Activated CD4-positive, alpha-beta T cell treated with anti-CD3 and anti-CD28 coated beads, Interleukin-10, Interleukin-2, amounts not matched to agents 100 ng/mL and 50 ng/mL, durations not matched to agents 16 hours and 8 hours (primary cell): ENCODE measurements around the gene CRIP2.

Source experiments
- DNase-seq: peaks from one replicate; pipeline ENCODE4 v3.0.0-alpha.2; 2020

CRIP2 gene

DNA sequence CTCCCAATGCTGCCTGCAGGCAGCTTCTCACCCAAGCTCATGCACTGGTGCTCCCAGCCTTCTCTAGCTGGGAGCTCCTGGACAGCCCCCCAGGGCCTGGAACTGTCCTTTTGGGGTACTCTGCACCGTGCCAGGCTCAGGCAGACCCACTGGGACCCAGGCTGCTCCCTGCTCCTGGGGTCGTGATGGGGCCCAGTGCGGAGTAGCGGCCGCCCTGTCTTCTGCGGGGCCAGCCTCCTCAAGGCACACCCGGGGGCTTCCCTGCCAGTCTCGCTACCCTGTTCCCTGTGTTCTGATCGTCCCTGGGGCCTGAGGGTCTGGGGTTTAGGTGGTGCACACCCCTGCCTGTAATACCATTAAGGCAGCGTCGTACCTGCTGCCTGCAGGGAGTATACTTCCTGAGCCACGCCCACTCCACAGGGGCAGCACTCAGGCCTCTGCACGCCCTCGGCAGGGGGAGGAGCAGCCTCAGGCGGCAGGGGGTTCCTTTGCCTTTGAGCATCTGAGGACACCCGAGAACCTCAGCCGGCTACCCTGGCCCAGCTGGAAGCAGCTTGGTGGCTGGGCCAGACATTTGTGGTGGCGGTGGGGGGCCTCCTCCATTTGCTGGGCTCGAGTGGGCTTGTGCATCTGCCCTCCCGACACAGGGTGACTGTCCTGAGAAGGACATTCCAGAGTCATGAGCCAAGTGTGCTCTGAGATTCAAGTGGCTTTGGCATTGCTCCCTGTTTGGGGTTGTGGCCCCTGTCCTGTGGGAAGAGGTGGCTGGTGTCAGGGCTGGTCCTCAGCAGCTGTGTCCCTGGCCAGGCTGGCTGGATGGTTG is 9.2 kb upstream of the CRIP2 start:
- DNase-seq = no peak

DNA sequence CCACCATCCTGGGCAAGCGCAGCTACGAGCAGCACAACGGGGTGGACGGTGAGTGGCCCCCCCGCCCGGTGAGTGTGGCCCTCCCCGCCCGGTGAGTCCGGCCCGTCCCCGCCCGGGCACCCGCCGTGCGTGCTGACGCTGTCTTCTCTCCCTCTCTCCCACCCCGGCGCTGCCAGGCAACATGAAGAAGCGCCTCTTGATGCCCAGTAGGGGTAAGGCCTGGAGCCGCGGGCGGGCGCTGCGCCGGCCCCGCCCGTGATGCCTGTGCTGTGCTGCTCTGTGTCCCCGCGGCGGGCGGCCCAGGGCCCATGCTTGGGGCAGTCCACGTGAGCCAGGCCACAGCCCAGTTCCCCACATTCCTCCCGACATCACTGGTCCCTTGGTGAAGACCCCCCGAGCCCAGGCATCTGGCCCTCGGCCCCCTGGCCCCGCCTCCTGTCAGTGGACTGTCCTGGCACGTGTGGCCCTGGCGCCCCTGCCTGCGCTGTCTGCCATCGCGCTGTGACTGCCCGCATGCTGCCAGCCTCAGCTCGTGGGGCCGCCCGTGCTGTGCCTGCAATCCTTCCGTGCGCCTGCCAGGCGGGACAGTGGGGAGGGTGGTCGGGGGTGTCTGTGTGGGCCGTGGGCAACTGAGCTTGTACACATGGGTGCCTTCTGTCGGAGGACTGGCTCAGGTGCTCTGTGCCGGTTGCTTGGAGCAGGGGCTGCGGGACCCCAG is 7.9 kb upstream of the CRIP2 start:
- no peak for DNase-seq

DNA sequence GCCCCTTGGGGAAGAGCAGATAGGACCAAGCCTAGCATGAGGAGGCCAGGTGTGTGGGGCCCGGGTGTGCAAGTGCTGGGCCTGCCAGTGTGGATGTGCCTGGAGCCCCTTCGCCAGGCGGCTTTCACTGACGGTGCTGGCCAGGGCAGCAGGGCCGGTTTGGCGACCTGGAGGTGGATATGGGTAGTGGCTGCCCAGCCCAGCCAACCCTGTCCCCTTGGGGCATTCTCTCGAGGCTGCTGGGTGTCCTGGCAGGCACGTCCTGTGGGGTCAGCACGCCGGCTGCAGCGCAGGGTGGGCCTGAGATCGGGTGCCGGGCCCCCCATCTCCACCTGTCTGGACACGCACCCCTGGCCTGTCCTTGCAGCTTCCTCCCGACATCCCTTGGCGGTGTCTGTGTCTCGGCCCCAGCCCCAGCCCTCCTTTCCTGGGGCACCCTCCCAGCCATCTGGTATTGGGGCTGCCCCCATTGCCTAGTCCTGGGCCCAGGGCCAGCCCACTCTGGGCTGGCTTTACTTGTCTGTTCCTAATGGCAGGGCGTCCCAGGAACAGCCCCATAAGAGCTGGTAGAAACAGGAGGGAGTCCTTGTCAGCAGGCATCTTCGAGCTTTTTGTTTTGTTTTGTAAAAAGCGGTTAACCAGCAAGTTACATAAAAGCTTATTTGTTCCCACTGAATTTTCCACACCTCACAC is 7.2 kb upstream of the CRIP2 start:
- DNase-seq = no peak

DNA sequence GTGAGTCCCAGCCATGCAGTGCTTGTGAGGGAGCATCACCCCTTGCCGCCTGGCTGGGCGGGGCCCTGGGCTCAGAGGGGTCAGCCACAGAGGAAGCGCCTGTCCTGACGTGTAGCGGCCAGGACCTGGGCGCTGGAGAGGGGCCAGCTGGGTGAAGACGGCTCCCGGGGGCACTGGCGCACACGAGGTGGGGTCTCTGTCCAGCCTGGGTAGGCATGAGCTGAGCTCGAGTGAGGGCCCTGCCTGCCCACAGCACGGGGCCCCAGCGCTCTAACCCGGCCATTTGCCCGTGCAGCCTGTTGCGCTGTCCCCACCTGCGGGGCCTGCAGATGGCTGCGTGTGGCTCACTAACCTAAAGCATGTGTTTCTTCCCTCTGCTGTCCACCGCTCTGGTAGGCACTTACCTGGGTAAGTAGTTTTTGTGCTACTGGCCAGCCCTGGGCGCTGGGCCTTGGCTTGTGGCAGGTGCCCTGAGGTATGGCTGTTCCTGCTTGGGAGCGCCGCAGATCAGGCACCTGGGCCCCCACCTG is 6.6 kb upstream of the CRIP2 start:
- DNase-seq = no peak

DNA sequence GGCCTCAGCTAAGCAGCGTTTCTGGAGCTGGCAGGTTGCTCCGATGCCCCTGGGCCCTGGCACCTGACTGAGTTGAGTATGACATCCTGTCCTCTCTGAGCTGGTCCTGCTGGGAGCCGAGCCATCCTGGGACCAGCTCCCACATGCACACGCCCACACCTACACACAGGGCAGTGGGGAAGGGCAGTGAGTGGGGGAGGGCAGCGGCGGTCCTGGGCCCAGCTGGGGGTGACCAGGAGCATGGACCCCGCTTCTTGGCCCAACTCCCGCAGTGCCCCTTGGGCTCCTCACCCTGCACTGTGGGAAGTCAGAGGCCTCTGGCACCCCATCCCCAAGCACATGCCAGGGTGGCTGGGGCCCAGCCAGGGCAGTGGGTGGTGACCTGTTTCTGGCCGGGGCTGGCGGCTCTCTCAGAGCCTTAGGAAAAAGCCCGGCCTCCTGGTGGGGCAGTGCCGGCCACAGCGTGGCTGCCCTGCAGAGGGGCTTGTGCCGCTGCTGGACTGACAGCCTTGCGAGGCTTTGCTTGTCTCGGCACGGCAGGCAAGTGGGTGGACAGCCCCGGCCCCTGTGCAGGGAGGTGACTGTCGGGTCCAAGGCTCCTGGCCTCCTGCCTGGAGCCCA is 5.9 kb upstream of the CRIP2 start:
- no peak for DNase-seq

DNA sequence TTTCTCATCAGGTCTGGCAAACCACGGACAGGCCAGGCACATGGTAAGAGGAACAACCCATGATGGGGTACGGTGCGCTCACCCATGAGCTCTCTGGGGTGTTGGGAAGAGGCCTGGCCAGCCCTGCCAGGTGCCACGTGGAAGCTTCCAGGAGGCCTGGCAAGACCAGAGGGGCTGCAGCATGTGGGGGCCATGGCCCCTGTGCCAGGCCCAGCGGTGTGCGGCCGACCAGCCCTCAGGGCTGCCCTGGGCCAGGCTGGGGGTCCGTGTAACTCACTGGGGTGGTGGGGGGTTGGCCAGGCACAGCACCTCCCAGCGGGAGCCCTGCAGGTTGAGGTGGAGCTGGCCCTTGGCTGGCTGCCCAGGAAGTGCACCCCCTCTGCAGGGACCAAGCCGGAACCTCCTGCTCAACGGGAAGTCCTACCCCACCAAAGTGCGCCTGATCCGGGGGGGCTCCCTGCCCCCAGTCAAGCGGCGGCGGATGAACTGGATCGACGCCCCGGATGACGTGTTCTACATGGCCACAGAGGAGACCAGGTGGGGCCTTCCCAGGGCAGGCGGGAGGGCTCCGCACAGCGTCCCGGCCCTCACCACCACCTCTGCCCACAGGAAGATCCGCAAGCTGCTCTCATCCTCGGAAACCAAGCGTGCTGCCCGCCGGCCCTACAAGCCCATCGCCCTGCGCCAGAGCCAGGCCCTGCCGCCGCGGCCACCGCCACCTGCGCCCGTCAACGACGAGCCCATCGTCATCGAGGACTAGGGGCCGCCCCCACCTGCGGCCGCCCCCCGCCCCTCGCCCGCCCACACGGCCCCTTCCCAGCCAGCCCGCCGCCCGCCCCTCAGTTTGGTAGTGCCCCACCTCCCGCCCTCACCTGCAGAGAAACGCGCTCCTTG is 4.9 kb upstream of the CRIP2 start:
- DNase-seq = no peak

DNA sequence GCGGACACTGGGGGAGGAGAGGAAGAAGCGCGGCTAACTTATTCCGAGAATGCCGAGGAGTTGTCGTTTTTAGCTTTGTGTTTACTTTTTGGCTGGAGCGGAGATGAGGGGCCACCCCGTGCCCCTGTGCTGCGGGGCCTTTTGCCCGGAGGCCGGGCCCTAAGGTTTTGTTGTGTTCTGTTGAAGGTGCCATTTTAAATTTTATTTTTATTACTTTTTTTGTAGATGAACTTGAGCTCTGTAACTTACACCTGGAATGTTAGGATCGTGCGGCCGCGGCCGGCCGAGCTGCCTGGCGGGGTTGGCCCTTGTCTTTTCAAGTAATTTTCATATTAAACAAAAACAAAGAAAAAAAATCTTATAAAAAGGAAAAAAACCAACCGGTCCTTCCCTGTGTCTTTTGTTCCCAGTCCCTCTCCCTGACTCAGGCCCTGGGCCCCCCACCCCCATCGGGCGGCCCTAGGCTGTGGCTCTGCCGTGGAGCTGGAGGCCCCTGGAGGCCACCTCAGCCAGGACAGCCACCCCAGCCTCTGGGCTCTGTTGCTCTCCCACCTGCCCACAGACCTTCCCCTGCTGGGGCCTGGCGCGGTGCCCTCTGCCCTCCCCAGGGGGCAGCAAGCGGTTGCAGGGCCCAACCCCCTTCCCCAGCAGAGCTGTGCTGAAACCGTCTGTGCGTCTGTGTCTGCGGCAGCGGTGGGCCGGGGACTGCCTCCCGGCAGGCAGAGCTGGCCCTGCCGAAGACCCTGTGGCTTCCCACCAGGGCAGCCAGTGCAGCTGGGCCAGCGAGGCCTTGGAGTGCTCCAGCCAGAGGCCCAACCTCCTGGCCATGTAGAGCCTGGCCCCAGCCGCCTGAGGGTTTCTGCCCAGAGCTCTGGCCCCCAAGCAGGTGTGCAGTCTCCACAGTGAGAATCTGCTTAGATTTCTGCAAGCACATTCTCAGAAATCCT is 4.0 kb upstream of the CRIP2 start:
- no peak for DNase-seq

DNA sequence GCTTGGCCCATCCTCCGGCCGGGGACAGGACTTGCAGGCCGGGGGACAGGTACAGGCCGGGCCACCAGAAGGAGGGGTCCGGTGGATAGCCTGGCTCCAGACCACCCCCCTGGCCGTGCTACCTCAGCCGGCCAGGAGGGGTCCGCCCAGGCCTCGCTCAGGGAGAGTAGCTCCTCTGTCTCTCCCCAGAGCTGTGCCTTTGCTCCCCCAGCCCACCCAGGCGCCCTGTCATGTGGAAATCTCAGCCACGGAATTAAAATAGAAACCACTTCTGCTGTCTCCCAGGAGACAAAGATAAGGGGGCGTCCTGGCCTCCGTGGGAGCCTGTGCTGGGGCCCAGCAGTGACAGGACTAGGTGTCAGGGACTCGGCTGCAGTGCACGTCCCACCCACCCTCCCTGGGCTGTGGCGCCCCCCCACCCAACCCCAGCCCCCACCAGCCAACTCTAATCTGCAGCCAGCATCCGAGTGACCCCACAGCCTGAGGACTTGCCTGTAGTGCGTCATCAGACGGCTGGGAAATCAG is 3.3 kb upstream of the CRIP2 start:
- no peak for DNase-seq

DNA sequence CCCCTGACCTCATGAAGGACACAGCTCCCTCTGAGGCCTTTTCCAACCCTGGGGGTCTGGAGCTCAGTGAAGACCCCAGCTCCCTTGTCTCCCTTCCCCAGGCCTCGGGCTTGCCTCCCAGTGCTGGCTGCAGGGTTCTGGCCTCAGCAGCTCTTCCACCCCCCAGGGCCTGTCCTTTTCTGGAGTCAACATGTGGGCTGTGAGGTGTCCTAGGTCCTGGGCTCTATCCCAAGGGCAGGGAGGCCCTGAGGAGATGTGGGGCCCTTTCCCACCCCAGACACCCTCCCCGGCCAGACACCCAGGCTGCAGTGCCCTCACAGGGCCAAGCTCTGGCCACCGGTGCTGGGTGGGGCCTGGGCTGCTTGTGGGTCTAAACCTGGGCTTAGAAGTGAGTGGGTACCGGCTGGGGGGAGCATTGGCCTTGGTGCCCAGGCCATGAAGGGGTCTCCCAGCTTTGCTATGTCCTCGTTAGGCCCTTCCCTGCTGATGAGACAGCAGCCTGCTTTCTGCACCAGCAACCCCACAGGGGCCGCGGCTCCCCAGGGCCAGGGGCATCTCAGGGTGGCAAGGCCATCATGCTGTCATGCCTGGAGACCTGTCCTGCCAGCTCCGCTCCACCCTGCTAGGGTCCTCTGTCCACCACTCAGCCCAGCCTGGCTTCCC is 2.7 kb upstream of the CRIP2 start:
- DNase-seq = no peak

DNA sequence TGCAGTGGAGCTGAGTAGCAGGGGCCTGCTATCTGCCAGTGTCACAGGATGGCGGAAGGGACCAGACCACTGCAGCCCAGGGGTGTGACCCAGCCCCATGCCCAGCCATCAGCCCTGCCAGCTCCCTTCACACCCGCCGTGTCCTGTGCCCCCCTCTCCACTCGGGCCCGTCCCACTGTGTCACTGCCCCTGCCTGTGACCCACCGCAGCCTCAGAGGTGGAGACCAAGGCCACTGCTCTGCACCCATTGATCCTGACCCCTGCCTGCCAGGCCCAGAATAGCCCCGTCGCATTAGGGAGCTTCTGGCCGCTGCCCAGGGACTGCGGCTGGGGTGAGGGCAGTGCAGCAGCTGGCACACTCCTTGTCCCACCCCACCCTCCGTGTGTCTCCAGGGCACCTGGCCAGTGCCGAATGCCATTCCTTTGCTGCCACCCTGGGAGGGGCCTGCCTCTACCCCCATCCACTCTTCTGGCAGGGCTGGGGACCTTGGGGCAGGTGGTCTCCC is 2.1 kb upstream of the CRIP2 start:
- no peak for DNase-seq

DNA sequence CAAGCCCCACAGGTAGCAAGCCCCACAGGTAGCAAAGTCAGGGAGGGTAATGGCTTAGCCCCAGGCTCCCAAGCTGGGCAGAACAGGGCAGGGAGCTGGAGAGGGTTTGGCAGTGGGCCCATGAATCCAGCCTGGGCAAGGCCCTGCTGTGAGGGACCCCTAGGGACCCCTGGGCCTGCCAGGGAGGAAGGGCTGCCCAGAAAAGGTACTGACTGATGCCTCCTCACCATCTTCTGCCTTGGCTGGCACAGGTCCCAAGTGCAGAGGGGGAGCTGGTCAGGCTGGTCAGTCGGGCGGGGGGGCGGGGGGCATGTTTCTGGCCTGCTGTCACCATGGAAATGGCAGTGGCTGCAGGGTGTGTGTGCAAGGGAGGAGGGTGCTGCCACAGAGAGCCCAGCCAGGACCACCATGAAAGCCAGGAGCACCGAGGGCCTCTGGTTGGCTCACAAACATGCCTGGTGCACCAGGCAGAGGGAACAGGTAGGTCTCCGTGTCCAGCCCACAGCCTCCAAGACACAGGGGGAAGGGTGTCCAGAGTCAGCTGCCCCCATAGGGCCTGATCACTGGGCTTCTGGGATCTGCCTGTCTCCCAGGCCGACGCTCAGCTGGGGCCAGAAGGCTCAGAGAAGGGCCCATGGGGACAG is 1.5 kb upstream of the CRIP2 start:
- DNase-seq = no peak

DNA sequence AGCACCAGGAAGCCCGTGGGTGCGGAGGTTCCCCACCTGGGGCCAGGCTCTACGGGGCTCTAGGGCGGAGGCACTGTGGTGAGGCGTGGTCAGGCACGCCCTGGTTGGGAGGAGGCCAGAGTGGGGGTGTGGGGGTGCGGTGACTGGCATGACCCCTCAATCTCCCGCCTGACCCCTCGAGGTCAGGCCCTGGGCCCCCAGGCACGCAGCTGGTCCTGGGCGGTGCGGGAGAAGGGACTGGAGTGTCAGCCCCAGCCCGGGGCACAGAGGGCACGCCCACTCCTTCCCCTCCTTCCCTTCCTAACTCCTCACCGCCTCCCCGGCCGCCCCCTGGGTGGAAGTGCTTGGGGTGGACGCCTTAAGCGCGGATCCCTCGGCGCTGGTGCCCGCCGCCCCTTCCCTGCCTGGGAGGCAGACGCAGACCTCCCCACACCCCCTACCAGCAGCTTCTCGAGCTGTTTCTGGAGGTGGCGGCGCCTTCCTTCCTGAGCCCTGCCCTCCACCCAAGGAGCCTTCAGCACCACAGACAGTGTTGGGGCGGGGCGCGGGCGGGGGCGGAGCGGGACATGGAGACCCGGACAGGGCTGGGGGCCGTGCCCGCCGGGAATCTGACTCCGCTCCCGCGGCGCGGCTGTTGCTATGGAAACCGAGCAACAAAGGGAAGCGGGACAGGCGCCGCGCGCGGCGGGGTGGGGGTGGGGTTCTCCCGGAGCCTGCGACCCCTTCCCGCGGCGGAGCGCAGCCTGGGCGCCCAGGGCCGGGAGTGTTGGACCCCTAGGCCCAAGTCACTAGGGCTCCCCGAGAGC is 741 bp upstream of the CRIP2 start:
- DNase-seq = peak; percentile 61

DNA sequence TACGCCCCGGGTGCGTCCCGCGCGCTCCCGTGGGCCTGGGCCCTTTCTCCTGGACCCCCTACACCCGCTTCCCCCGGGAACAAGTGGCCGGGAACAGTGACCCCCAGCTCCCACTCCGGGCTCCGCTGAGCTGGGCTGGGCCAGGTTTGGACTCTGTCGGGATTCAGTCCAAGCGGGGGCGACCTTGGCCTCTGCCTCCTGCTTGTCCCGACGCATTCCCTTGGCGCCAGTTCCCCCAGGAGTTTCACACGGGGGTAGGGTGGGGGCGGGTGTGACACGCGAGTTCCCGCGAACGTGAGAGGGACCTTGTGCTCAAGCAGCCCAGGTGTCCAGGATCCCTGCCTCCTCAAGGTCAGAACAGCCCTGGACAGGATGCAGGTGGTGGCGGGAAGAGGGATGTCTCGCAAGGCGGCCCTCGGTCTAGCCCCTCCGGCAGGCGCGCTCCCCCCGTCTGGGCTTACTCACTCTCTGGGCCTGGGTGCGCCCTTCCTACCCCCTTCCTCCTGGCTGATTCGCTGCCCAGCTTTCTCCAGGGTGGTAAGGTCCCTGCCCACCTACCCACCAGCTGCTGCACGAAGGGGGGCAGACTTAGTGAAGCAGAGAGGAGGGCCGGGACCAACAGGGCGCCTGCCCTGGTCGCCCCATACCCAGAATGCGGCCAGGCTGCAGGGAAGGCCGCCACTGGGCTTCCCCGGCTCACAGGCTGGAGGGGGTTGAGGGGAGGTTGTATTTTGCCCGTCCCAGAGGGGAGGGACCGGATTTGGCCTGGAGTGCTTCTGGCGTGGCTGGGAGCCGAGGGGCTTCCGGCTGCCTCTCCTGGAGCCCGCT is 862 bp downstream of the CRIP2 start:
- DNase-seq = no peak

DNA sequence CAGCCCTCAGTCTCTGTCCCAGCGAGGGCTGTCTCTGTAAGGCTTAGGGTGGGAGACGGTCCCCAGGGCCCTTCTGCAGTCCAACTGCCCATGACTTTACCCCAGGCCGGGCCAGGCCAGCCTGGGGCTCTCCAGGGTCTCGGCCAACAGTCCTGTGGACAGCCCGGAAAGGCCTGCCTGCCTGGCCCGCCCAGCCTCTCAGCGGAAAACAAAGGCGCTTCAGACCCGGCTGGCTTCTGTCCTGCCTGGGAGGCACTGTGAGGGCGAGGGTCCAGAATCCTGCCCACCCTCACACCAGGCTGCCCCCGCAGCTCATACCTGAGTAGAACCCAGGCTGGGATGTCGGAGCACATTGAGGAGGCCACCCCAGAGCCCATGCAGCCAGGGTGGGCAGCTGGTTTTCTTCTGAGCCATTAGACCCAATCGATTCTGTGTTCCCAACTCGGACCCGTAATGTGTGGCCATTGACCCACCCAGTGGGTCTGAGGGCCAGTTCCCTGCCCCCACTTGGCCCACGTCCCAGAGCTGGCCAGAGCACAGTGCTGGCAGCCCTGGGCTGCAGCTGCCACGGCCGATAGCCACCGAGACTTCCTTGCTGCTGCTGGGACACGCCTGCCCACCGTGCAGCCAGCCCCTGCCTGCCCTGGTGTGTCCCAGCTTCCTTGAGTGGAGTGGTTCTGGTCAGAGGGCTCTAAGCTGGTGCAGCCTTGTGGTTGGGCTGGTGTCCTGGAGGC is 1.6 kb downstream of the CRIP2 start:
- DNase-seq = no peak

DNA sequence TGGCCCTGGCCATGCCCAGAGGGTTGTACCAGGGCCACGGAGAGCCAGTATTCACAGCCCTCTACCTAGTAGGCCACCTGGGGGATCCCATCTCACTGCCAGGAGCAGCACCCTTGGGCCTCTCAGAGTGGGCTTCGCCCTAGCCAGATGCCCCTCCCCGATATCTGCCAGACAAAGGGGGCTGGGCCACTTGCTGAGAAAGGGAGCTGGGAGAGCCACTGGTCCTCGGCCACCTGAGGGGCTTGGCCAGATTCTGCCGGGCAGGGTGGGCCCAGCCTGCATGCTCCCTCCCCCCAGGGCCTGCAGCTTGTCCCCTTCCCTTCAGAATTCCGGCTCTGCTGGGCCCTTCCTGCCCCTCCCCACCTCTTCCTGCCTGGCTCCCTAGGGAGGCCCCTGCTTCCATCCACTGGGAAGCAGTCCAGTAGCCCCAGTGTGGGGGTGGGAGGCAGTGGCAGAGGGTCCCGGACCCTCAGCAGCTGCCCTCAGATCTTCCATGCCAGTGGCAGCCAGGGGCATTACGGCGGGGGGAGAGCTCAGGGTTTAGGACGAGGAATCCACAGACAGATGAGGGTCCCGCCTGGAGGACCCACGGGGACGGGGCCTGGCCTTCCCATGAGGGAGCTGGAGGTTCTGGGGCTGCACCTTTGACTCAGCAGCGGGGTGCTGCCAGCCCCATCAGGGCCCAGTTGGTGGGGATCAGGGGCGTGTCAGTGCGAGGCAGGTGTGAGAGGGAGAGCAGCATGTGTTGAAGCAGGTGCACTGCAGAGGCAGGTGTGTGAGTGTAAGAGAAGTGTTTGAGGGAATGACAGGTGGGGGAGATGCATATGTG is 2.4 kb downstream of the CRIP2 start:
- no peak for DNase-seq
